Hematopoietic multipotent progenitor cell treated with erythropoietin and hydrocortisone succinate and interleukin-3 and kit ligand, for 8 days (in vitro differentiated cells): ENCODE results near the gene GPHN.
"Not testable (repeated sequence)": the region's sequence is repeated elsewhere in the genome, so short reads cannot be mapped to it uniquely, and the experiment has no call there.

ENCODE experiments used
- DNase-seq: peaks from one replicate; pipeline ENCODE4 v3.0.0-alpha.2; 2015

Gene GPHN

GRCh38 chr14:66974397-66975025 lies 466.6 kb downstream of the GPHN start:
- DNase-seq = no peak

GRCh38 chr14:66975251-66975650 lies 467.3 kb downstream of the GPHN start:
- no peak for DNase-seq

GRCh38 chr14:66979101-66979974 lies 471.4 kb downstream of the GPHN start:
- no peak for DNase-seq

GRCh38 chr14:66982247-66982646 lies 474.3 kb downstream of the GPHN start:
- DNase-seq = no peak

- no peak for DNase-seq
These were observed 484.8 kb downstream of the GPHN start for GRCh38 chr14:66992776-66993175.

GRCh38 chr14:66993512-66993911 lies 485.6 kb downstream of the GPHN start:
- no peak for DNase-seq

GRCh38 chr14:66998013-66998412 lies 490.1 kb downstream of the GPHN start:
- no peak for DNase-seq

- DNase-seq = no peak
These were observed 492.0 kb downstream of the GPHN start for GRCh38 chr14:66999978-67000377.

GRCh38 chr14:67002994-67003753 lies 495.2 kb downstream of the GPHN start:
- no peak for DNase-seq

GRCh38 chr14:67004521-67004920 lies 496.6 kb downstream of the GPHN start:
- no peak for DNase-seq

GRCh38 chr14:67010602-67011001 lies 502.7 kb downstream of the GPHN start:
- no peak for DNase-seq

- no peak for DNase-seq
These were observed 508.9 kb downstream of the GPHN start for GRCh38 chr14:67016856-67017255.

GRCh38 chr14:67018720-67019119 lies 510.8 kb downstream of the GPHN start:
- DNase-seq = no peak

GRCh38 chr14:67019796-67020195 lies 511.8 kb downstream of the GPHN start:
- no peak for DNase-seq

- no peak for DNase-seq
These were observed 524.2 kb downstream of the GPHN start for GRCh38 chr14:67031920-67032774.

GRCh38 chr14:67045440-67045839 lies 537.5 kb downstream of the GPHN start:
- no peak for DNase-seq

- no peak for DNase-seq
These were observed 542.9 kb downstream of the GPHN start for GRCh38 chr14:67050896-67051295.

GRCh38 chr14:67056684-67057083 lies 548.7 kb downstream of the GPHN start:
- no peak for DNase-seq

- DNase-seq = no peak
These were observed 551.6 kb downstream of the GPHN start for GRCh38 chr14:67059596-67059995.

GRCh38 chr14:67060546-67060945 lies 552.6 kb downstream of the GPHN start:
- no peak for DNase-seq

- not testable (repeated sequence) for DNase-seq
These were observed 559.3 kb downstream of the GPHN start for GRCh38 chr14:67067070-67067814.

- no peak for DNase-seq
These were observed 560.3 kb downstream of the GPHN start for GRCh38 chr14:67068251-67068650.
